ENCODE measurements around the gene REV3L.

Gene REV3L

DNA sequence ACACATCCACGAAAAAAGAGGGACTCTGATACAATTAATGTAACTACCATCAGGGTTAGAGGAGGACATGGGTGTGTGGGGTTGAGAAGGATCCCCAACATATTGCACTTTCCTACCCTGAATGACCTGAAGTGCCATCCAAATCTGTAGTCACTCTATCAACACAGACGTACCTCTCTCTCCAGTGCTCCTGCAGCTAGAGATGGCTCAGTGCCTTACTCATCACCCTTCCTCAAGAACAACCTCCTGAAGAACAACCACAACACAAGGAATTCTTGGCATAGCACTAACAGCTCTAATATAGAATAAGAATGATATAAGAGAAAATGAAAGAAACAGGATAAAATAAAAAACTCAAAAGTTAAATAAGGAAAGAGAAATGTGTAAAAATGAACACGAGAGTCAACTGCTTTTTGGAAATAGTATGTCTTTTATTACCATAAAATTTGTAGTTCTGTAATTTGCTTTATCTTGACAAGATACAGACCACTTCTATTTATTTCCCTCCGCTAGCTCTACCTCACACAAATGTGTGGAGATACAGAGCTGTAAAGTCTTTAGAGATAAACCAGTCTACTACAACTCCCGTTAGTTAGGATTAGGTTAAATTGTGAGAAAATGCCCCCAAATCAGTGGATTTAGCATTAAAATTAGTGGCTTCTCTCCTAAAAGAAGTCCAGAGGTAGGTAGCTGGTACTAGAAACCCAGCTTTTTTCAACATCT is 63.9 kb downstream of the REV3L start:
- no peak for DNase-seq

DNA sequence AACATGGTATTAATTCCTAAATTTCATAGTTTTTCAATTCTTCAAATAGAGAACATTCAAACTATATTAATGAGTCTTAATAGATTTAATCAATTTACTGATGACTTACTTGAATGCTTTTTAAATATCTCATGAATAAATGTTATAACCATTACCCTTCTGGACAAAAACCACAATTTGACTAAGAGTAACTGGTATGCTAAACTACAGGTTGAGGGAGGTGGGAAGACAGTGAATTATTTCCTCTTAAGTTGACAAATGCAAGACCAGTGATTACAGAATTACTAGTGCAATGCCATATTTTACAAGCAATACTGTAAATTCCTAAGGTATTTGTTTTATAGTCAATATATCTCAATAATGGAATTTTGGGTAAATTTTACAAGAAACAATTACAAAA is 65.1 kb downstream of the REV3L start:
- no peak for DNase-seq

DNA sequence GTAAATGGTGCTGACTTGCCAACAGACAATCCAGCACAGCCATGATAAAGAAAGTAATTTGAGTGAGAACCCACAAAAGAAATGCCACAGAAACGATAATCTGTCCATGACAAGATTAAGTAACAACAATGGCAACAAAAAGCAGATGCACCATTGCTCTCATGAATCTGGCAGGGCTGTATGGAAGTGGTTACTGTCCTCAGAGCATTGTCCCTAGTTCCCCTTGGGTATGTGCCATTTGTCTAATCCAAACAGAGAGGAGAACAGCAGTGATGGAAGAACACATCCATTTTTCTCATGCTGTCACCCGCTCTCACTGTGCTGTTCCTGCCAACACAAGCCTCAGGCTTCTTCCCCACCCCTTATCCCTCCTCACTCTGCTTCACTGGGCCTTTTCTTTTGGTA is 65.8 kb downstream of the REV3L start:
- no peak for DNase-seq

GRCh38 chr6:111416529-111416928 is 66.5 kb downstream of the REV3L start:
- no peak for DNase-seq

DNA sequence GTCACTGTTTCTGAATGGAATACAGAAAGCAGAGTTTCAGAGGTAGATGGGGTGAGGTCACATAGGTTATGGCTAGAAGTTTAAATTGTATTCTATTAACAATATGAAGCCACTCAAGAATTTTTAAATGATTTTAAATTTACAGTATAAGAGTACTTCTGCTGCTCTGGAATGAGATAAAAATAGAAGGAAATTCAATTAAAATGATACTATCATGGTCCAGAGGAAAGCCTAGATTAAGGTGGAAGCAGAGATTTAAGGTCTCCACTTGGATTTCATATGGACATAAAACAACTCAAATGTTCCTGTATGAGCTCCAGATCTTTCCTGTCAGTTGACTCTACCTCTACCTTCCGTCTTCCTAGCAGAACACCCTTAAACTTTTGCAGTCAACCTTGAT is 68.6 kb downstream of the REV3L start:
- no peak for DNase-seq

GRCh38 chr6:111411978-111412566 is 70.9 kb downstream of the REV3L start:
- DNase-seq, result no peak

GRCh38 chr6:111411046-111411445 is 72.0 kb downstream of the REV3L start:
- no peak for DNase-seq

DNA sequence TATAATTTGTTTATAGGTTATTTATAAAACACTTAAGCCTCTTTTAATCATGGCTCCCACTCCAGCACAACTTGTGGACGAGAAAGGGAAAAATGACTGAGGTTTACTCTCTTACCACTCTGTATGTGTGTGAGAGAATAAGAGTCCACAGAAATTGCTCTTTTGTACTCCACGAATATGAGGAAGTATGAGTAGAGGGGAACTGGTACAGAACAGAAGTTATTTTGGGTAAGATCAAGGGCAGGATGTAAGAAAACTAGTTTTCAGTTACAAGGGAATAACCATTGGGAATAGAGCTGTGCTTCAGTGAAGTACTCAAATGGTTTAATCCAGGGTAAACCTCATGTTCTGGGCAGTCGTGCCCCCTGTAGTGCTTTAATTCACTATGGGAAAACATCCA is 72.6 kb downstream of the REV3L start:
- no peak for DNase-seq

DNA sequence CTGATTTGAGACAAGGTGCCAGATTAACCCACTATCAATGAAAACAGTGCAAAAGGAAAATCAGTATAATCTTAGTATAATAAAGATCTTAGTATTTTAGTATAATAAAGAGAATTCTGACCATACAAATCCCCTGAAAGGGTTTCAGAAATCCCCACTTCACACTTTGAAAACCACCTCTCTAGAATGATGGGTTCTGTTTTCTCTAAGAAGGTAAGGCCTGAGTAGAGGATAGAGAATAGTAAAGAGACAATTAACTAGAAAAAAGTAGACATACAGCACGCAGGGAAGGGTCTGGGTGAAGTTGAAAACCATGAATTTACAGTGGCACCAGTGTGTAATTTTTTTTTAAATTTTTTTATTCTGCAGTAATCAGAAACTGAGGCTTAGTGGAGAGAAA is 73.6 kb downstream of the REV3L start:
- DNase-seq, result no peak

DNA sequence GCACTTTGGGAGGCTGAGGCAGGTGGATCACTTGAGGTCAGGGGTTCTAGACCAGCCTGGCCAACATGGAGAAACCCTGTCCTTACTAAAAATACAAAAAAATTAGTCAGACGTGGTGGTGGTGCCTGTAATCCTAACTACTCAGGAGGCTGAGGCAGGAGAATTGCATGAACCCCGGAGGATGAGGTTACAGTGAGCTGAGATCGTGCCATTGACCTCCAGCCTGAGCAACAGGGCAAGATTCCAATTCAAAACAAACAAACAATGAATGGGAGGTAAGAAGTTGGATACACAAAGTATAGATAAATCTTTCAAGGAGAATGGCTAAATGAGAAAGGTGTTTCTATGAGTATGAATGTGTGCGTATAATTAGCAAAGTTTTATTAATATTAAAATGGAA is 75.3 kb downstream of the REV3L start:
- no peak for DNase-seq

- no peak for DNase-seq
Observed at GRCh38 chr6:111406200-111406721, 76.8 kb downstream of the REV3L start.

DNA sequence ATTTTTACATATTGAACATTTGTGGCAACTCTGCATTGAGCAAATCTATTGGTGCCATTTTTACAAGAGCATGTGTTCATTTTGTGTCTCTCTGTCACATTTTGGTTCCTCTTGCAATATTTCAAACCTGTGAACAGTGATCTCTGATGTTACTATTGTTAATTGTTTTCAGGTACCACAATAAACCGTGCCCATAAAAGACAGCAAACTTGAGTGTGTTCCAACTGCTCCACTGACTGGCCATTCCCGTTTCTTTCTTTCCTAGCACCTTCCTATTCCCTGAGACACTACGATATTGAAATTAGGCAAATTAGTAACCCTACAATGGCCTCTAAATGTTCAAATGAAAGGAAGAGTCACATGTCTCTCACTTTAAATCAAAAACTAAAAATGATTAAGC is 79.6 kb downstream of the REV3L start:
- DNase-seq, result no peak

- DNase-seq, result no peak
Observed at GRCh38 chr6:111399626-111400025, 83.4 kb downstream of the REV3L start.

GRCh38 chr6:111388681-111389080 is 94.3 kb downstream of the REV3L start:
- no peak for DNase-seq

DNA sequence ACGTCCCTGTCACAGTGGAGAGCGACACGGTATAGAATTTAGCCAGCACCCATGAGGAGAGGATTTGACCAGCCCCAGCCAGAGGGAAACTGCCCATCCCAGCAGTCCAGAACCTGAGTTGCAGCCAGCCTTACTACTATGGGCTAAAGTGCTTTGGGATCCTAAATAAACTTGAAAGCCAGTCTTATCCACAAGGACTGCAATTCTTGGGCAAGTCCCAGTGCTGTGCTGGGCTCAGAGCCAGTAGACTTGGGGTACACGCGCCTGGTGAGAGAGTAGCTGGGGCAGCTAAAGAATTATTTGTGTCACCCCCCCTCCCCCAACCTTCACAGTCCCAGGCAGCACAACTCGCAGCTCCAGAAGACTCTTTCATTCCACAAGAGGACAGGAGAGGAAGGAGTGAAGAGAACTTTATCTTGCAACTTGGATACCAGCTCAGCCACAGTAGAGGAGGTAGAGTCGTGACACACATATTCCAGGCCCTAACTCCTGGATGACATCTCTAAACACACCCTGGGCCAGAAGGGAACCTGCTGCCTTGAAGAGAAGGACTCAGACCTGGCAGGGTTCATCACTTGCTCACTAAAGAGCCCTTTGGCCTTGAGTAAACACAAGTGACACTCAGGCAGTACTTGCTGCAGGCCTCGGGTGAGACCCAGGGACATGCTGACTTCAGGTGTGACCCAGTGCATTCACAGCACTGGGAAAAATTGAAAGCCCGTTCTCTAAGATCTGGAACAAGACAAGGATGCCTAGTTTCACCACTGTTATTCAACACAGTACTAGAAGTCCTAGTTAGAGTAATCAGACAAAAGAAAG is 100.3 kb downstream of the REV3L start:
- no peak for DNase-seq

- no peak for DNase-seq
Observed at GRCh38 chr6:111381728-111382127, 101.3 kb downstream of the REV3L start.

DNA sequence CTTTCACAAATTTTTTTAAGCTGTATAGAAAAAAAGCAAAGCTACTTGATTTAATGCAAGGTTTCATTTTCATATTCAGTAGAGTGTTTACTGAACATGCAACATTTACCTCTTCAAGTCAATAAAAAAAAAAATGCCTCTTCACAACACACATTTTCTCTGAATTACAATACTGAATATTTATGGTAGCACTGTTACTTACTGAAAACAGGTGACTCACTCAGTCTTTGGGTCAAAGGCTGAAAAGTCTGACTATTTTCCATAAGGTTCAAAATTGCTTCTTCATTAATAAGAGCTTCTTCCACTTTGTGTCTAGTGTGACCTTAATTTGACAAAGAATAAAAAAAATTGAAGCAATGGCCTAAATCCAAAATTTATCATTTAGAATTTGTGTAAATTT is 101.9 kb downstream of the REV3L start:
- no peak for DNase-seq

- no peak for DNase-seq
Observed at GRCh38 chr6:111379831-111380230, 103.2 kb downstream of the REV3L start.

DNA sequence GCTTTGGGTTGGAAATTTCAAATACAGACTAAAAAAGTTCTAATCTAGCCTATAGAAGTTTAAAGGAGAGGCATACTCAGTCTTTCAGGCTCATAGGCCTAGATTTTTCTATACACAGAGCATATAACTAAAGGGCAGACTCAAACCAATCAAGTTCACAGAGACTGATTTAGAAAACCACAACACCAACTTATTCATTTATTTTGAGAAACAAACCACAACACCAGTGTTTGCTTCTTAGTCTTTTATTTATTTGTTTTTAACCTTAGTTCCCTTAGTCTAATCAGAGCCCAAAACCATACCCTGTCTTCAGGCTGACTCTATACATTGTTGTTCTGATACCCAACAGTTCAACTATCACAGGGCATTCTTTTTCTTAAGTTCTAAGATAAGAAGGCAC is 103.7 kb downstream of the REV3L start:
- DNase-seq, result no peak

- no peak for DNase-seq
Observed at GRCh38 chr6:111377558-111378120, 105.4 kb downstream of the REV3L start.

- DNase-seq, result no peak
Observed at GRCh38 chr6:111367393-111368088, 115.5 kb downstream of the REV3L start.

- DNase-seq, result no peak
Observed at GRCh38 chr6:111361648-111362047, 121.4 kb downstream of the REV3L start.

DNA sequence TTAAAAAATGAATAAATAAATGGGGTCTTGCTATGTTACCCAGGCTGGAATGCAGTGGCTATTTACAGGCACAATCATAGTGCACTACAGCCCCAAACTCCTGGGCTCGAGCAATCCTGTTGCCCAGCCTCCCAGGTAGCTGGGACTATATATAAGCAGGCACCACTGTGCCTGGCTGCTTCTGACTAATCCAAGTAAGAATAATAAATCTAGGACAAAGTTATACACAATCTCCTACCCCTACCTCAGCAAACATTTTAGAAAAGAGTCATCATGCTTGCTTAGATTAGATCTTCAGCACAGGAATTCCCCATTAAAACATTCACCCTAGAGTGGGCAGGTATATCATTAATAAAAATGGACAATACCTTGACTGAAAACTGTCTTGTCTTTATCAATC is 124.6 kb downstream of the REV3L start:
- no peak for DNase-seq
